ENCODE measurements around the gene NR2F2. TPM values are rescaled to one million over a fixed set of nuclear protein-coding genes. Genes with fewer than 3 reads are reported as not detected.

The NR2F2 gene
- total RNA-seq, 1 experiment from 2014 or later, result 53.7 TPM

DNA sequence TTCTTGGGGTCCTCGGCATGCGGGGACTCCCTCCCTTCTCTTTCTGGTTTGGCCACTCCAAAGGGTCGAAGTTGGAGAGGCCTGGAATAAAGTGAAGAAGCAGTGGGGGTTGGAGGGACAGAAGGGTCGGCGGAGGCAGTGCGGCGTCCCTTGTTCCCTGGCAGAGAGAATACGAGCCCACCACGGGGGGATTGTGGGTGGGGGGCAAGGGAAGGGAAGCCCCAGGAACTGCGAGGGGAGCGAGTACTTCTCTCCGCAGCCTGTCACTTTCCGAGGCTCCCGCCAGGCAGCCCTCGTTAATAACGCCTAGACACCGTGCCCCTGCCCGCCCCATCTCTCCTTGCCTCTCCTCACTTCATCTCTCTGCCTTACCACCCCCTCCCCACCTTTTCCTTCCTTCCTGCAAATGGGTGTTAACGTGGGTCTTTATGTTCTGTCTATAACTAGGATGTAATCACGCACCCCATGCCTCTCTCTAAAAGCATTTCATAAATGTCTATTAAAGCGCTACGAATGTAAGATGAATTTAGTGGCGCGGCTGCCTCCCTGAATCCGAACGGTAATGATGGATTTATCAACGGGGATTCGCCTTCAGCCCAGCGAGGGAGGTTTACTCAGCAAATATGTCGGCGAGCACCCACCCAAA lies 13.7 kb downstream of the NR2F2 start:
- in situ Hi-C loops (cut with HindIII; ENCODE audit: low pct_unique_long_range_greater_than_20kb, low sequenced_read_pairs), result no loop called here
- Histone ChIP-seq H3K27me3 (ENCODE audit: control insufficient read depth, insufficient read depth, low read length) (no peaks in the 10 kb centered on the region), H3K9me3 (ENCODE audit: control insufficient read depth, insufficient read depth, low read depth, low read length) (no peaks in the 10 kb centered on the region), H3K4me3 (ENCODE audit: low read depth in 2 of 2, low read length in 2 of 2) (no peak overlapping the region), H3K4me1 (ENCODE audit: control insufficient read depth, insufficient read depth, low read length) (peaks cover 68% of the 10 kb centered on the region), H3K27ac (ENCODE audit: low read length) (peak overlapping the region; percentile 90), H3K36me3 (ENCODE audit: control insufficient read depth, insufficient read depth, low read length) (no peaks in the 10 kb centered on the region)
- intact Hi-C loops (cut with micrococcal nuclease; ENCODE audit: unreplicated experiment), result no loop called here
- no peak for ATAC-seq
- DNase-seq (ENCODE audit: low read depth, low spot score), result no peak
- BruUV-seq (replicated peaks), result no TSS peak
- CTCF ChIA-PET, result interaction anchor here (1.0 to 1.5 kb wide), 2 partner anchors 17 kb away, joined by 5 to 15 read pairs; no protein-coding TSS in a partner anchor
- TF ChIP-seq TCF7L2 (IDR thresholded peaks at IDR 0.05; ENCODE audit: low read depth, low read length) (no peak), POLR2AphosphoS5 (IDR thresholded peaks at IDR 0.05; ENCODE audit: low read depth, low read length) (no peak), SIN3A (IDR thresholded peaks at IDR 0.05; ENCODE audit: borderline replicate concordance, insufficient read depth, low read depth, low read length) (no peak), REST (IDR thresholded peaks at IDR 0.05; ENCODE audit: insufficient read depth in 1 of 2, low read depth in 2 of 2, low read length in 1 of 2) (no peak), CTCF (IDR thresholded peaks at IDR 0.05) (no peak)
- POLR2A ChIA-PET, result no interaction called here

DNA sequence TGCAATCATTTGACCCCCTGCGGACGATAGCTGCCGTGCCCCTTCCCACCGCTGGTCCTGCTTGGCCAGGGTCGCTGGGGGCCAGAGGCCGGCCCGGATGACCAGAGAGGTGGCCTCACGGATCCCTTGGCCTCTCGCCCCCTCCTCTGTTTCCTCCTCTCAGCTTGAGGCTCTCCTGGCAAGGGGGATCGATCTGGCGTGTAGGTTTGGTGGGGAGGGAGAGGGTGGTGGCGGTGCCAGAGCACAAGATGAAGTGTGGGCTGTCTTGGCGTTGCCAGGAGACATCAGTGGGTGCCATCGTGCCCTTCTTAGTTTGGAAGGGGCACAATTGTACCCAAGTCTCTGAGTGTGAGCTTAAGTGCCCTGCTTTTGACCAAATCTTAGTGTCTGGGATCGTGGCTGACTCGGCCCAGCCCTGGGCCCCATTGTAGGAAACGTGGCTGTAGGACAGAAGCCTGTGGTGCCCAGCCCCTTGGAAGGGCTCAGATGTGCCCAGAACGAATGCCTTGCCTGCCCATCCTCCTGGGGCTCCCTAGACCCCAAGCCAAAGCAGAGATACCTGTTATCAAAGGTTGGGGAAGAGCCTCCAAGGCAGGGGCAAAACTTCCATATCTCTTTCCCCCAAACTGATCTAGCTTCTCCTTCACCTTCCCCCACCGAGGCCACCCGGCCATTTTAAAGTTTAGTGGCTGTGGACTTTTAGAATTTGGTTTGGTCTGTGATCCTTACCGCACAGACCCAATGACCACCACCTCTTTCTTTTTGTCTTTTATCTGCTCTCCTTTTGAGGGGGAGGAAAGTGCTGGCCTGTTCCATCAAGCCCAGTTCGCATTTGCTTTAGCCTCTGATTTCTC lies 14.4 kb downstream of the NR2F2 start:
- no peaks in the 10 kb centered on the region for H3K27me3 ChIP-seq (ENCODE audit: control insufficient read depth, insufficient read depth, low read length)
- POLR2A ChIA-PET, result no interaction called here
- no peaks in the 10 kb centered on the region for H3K36me3 ChIP-seq (ENCODE audit: control insufficient read depth, insufficient read depth, low read length)
- intact Hi-C loops (cut with micrococcal nuclease; ENCODE audit: unreplicated experiment) (no loop called here), in situ Hi-C loops (cut with HindIII; ENCODE audit: low pct_unique_long_range_greater_than_20kb, low sequenced_read_pairs) (no loop called here)
- DNase-seq (ENCODE audit: low read depth, low spot score), result no peak
- CTCF ChIA-PET, result interaction anchor here (0.6 to 1.0 kb wide), 3 partner anchors 18 to 891 kb away, joined by 4 to 15 read pairs (median 5); no protein-coding TSS in a partner anchor
- H3K27ac ChIP-seq (ENCODE audit: low read length), result peak overlapping the region; percentile 90
- peak overlapping the region; percentile 46 to 55 for H3K4me3 ChIP-seq (ENCODE audit: low read depth in 2 of 2, low read length in 2 of 2)
- no peaks in the 10 kb centered on the region for H3K9me3 ChIP-seq (ENCODE audit: control insufficient read depth, insufficient read depth, low read depth, low read length)
- BruUV-seq (replicated peaks), result no TSS peak
- peaks cover 67% of the 10 kb centered on the region for H3K4me1 ChIP-seq (ENCODE audit: control insufficient read depth, insufficient read depth, low read length)
- no peak for TF ChIP-seq SIN3A (IDR thresholded peaks at IDR 0.05; ENCODE audit: borderline replicate concordance, insufficient read depth, low read depth, low read length)
- no peak for TF ChIP-seq CTCF (IDR thresholded peaks at IDR 0.05)
- no peak for TF ChIP-seq POLR2AphosphoS5 (IDR thresholded peaks at IDR 0.05; ENCODE audit: low read depth, low read length)
- TF ChIP-seq REST (IDR thresholded peaks at IDR 0.05; ENCODE audit: insufficient read depth in 1 of 2, low read depth in 2 of 2, low read length in 1 of 2), result no peak
- no peak for TF ChIP-seq TCF7L2 (IDR thresholded peaks at IDR 0.05; ENCODE audit: low read depth, low read length)
- ATAC-seq, result 0 out of 2 replicates have a peak, but pooled peaks have one; percentile 5

Measured in Panc1 (cell line).